Smooth muscle cell (in vitro differentiated cells): ENCODE measurements around the gene MOAP1. TPM values are rescaled to one million over a fixed set of nuclear protein-coding genes. Genes with fewer than 3 reads are reported as not detected.
A peak's percentile ranks its signal among the peaks of the same experiment; 100 is the strongest.

Experiments
- DNase-seq: peaks from one replicate; lab custom pipeline; 2025; ENCODE audit not compliant: unreplicated experiment; lab: John Stamatoyannopoulos, UW
- H2AFZ ChIP-seq: fragments of 200-600 bp; sonication (generic); 2 replicates; pipeline ENCODE4 v1.6.0; 2016; ENCODE audit warnings: antibody characterized with exemption, low read depth, mild to moderate bottlenecking
- H3F3A ChIP-seq: fragments of 200-600 bp; sonication (generic); 2 replicates; pipeline ENCODE4 v1.6.0; 2017; ENCODE audit warnings: antibody characterized with exemption, low read depth
- H3K27ac ChIP-seq: fragments of 200-600 bp; sonication (generic); 2 replicates; pipeline ENCODE4 v1.5.1; 2016; ENCODE audit warnings: low read depth, mild to moderate bottlenecking
- H3K27me3 ChIP-seq: fragments of 200-600 bp; sonication (generic); 2 replicates; pipeline ENCODE4 v1.6.1; 2016; ENCODE audit warnings: low read depth, mild to moderate bottlenecking
- H3K36me3 ChIP-seq: fragments of 200-600 bp; sonication (generic); 2 replicates; pipeline ENCODE4 v1.5.1; 2016; ENCODE audit warnings: low read depth
- H3K4me1 ChIP-seq: fragments of 200-600 bp; sonication (generic); 2 replicates; pipeline ENCODE4 v1.5.1; 2016; ENCODE audit warnings: low read depth
- H3K4me2 ChIP-seq: fragments of 200-600 bp; sonication (generic); 2 replicates; pipeline ENCODE4 v1.6.0; 2016; ENCODE audit warnings: mild to moderate bottlenecking
- H3K4me3 ChIP-seq: fragments of 200-600 bp; sonication (generic); 2 replicates; pipeline ENCODE4 v1.5.1; 2016; ENCODE audit warnings: mild to moderate bottlenecking
- H3K79me2 ChIP-seq: fragments of 200-600 bp; sonication (generic); 2 replicates; pipeline ENCODE4 v1.6.0; 2016; ENCODE audit warnings: low read depth, mild to moderate bottlenecking
- H3K9ac ChIP-seq: fragments of 200-600 bp; sonication (generic); 2 replicates; pipeline ENCODE4 v1.6.0; 2016; ENCODE audit warnings: low read depth
- H3K9me3 ChIP-seq: fragments of 200-600 bp; sonication (generic); replicated peaks from 2 replicates; pipeline ENCODE4 v1.5.1; 2016; ENCODE audit warnings: low read depth
- H4K20me1 ChIP-seq: fragments of 200-600 bp; sonication (generic); 2 replicates; pipeline ENCODE4 v1.6.0; 2016; ENCODE audit warnings: low read depth
- CTCF ChIP-seq: fragments of 200-600 bp; sonication (generic); IDR thresholded peaks from 2 replicates; pipeline ENCODE4 v1.5.1; 2017; ENCODE audit warnings: borderline replicate concordance, mild to moderate bottlenecking, antibody characterized with exemption; ENCODE audit not compliant: insufficient read depth, poor library complexity, severe bottlenecking
- WGBS: methylation state at CpG from one replicate; pipeline ENCODE4 v1.1.7; 2016; ENCODE audit warnings: low lambda C conversion rate; 5-methylcytosine and 5-hydroxymethylcytosine counted together
- polyA plus RNA-seq: library from polyadenylated mRNA; unstranded; fragments of >200 nt; fragmentation: Nextera tagmentation; extraction: Ambion mirVana; gene quantifications from 2 replicates; pipeline ENCODE4 v1.2.1, GENCODE V29; 2016
- total RNA-seq: library from RNA; depleted of rRNA; stranded (reverse); fragments of >200 nt; gene quantifications from 2 replicates; pipeline ENCODE4 v1.2.3, GENCODE V29; 2014

Gene MOAP1
- total and polyA plus RNA-seq, 2 experiments from 2014 or later = 6.9 to 7.7 TPM

GRCh38 chr14:93136009-93136408, 48.7 kb downstream of the MOAP1 start:
- Histone ChIP-seq H3K4me2 (no peak overlapping the region), H4K20me1 (no peaks in the 10 kb centered on the region), H3K36me3 (no peaks in the 10 kb centered on the region), H3K27ac (no peak overlapping the region), H3K79me2 (no peaks in the 10 kb centered on the region), H3K4me1 (no peaks in the 10 kb centered on the region), H2AFZ (no peak overlapping the region), H3K27me3 (no peaks in the 10 kb centered on the region), H3F3A (no peaks in the 10 kb centered on the region), H3K9me3 (no peaks in the 10 kb centered on the region), H3K4me3 (no peak overlapping the region), H3K9ac (no peak overlapping the region)
- TF ChIP-seq CTCF = no peak
- 86% methylated on average over 8 of the region's 8 CpGs for WGBS
- DNase-seq = no peak

GRCh38 chr14:93135399-93135798, 49.3 kb downstream of the MOAP1 start:
- WGBS = 95% methylated on average over 5 of the region's 5 CpGs
- H3K4me2 ChIP-seq = no peak overlapping the region
- H3K36me3 ChIP-seq = no peaks in the 10 kb centered on the region
- H3K27me3 ChIP-seq = no peaks in the 10 kb centered on the region
- TF ChIP-seq CTCF = no peak
- H3K9ac ChIP-seq = no peak overlapping the region
- H4K20me1 ChIP-seq = no peaks in the 10 kb centered on the region
- H2AFZ ChIP-seq = no peak overlapping the region
- H3K27ac ChIP-seq = no peak overlapping the region
- no peaks in the 10 kb centered on the region for H3K9me3 ChIP-seq
- no peak for DNase-seq
- H3K4me1 ChIP-seq = no peaks in the 10 kb centered on the region
- H3K79me2 ChIP-seq = no peaks in the 10 kb centered on the region
- H3K4me3 ChIP-seq = no peak overlapping the region
- H3F3A ChIP-seq = no peaks in the 10 kb centered on the region

GRCh38 chr14:93133464-93133863, 51.2 kb downstream of the MOAP1 start:
- no peaks in the 10 kb centered on the region for H3F3A ChIP-seq
- H3K27ac ChIP-seq = no peak overlapping the region
- TF ChIP-seq CTCF = no peak
- DNase-seq = no peak
- no peaks in the 10 kb centered on the region for H4K20me1 ChIP-seq
- H3K27me3 ChIP-seq = no peaks in the 10 kb centered on the region
- H2AFZ ChIP-seq = no peak overlapping the region
- no peaks in the 10 kb centered on the region for H3K36me3 ChIP-seq
- H3K4me3 ChIP-seq = no peak overlapping the region
- no peaks in the 10 kb centered on the region for H3K4me1 ChIP-seq
- no peak overlapping the region for H3K9ac ChIP-seq
- WGBS = 68% methylated on average over 8 of the region's 8 CpGs
- no peak overlapping the region for H3K4me2 ChIP-seq
- H3K79me2 ChIP-seq = no peaks in the 10 kb centered on the region
- H3K9me3 ChIP-seq = no peaks in the 10 kb centered on the region

GRCh38 chr14:93132472-93133065, 52.1 kb downstream of the MOAP1 start:
- Histone ChIP-seq H3K27me3 (no peaks in the 10 kb centered on the region), H3K79me2 (no peaks in the 10 kb centered on the region), H3K4me2 (no peak overlapping the region), H3K36me3 (no peaks in the 10 kb centered on the region), H3F3A (no peaks in the 10 kb centered on the region), H3K27ac (no peak overlapping the region), H2AFZ (no peak overlapping the region), H3K4me3 (no peak overlapping the region), H4K20me1 (no peaks in the 10 kb centered on the region), H3K9ac (no peak overlapping the region), H3K4me1 (no peaks in the 10 kb centered on the region), H3K9me3 (no peaks in the 10 kb centered on the region)
- TF ChIP-seq CTCF = peak; percentile 47
- no peak for DNase-seq
- 74% methylated on average over 8 of the region's 8 CpGs for WGBS

Other genes with a start within 250 kb of the MOAP1 start
- 9.2 and 17.6 TPM in 2 replicates for gene ITPK1, start 69.0 kb downstream of the MOAP1 start, total RNA-seq
- 13.3 and 14.2 TPM in 2 replicates for gene ITPK1, start 69.0 kb downstream of the MOAP1 start, polyA plus RNA-seq
- 5.2 and 7.9 TPM in 2 replicates for gene LYSET, start 420 bp upstream of the MOAP1 start, total RNA-seq
- 9.2 and 17.9 TPM in 2 replicates for gene LYSET, start 420 bp upstream of the MOAP1 start, polyA plus RNA-seq
- gene GON7, start 22.2 kb upstream of the MOAP1 start, total RNA-seq = 9.6 and 10.9 TPM in 2 replicates
- 8.5 and 8.6 TPM in 2 replicates for gene GON7, start 22.2 kb upstream of the MOAP1 start, polyA plus RNA-seq
- gene UBR7, start 22.4 kb upstream of the MOAP1 start, total RNA-seq = 12.8 and 22.7 TPM in 2 replicates
- 8.0 and 12.0 TPM in 2 replicates for gene UBR7, start 22.4 kb upstream of the MOAP1 start, polyA plus RNA-seq
- gene BTBD7, start 148.1 kb upstream of the MOAP1 start, total RNA-seq = 34.7 and 41.3 TPM in 2 replicates
- 14.1 and 25.9 TPM in 2 replicates for gene BTBD7, start 148.1 kb upstream of the MOAP1 start, polyA plus RNA-seq
- gene COX8C, start 162.3 kb upstream of the MOAP1 start, total RNA-seq = not detected in 2 replicates
- 1.1 TPM in 1 of 2 replicates, not detected in the other for gene COX8C, start 162.3 kb upstream of the MOAP1 start, polyA plus RNA-seq
- 0.31 and 0.36 TPM in 2 replicates for gene UNC79, start 246.0 kb upstream of the MOAP1 start, total RNA-seq
- gene UNC79, start 246.0 kb upstream of the MOAP1 start, polyA plus RNA-seq = 0.06 TPM in 2 replicates